Endothelial cell of umbilical vein (primary cell): ENCODE results near the gene CACNA1B. TPM values are rescaled to one million over a fixed set of nuclear protein-coding genes. Genes with fewer than 3 reads are reported as not detected.

Experiments used
- BruUV-seq: library from RNA; stranded (reverse); fragments of 400-500 nt; replicated peaks from 2 replicates; lab custom pipeline; 2021; lab: Mats Ljungman, UMichigan
- CTCF ChIA-PET: fragments of 300-600, 350-600 bp; sonication (Branson Sonifier 250); formaldehyde crosslinking; loops from one replicate; lab custom pipeline; 2021; ENCODE audit warnings: antibody characterized with exemption, inconsistent platforms; lab: Charles Lee
- POLR2A ChIA-PET: fragments of 300-600, 350-600 bp; sonication (Branson Sonifier 250); formaldehyde crosslinking; loops from one replicate; lab custom pipeline; 2021; ENCODE audit warnings: antibody characterized with exemption, inconsistent platforms; lab: Charles Lee
- DNase-seq: peaks from one replicate; pipeline ENCODE4 v3.0.0-alpha.2; 2011; ENCODE audit warnings: low read depth, low spot score
- FAIRE-seq: peaks from 2 replicates; lab custom pipeline; 2011; peaks lifted over from hg19 to GRCh38; lab: Jason Lieb, UNC
- H2AFZ ChIP-seq: 2 replicates; pipeline ENCODE4 v1.6.0; 2012; ENCODE audit warnings: low read depth, low read length, control low read depth, inconsistent platforms
- H3K27ac ChIP-seq: 2 replicates; pipeline ENCODE4 v1.5.1; 2011; ENCODE audit warnings: low read depth, mild to moderate bottlenecking, control low read depth, low read length, moderate library complexity; ENCODE audit not compliant: insufficient read depth
- H3K27me3 ChIP-seq, 2 experiments: 2 replicates each; pipeline versions ENCODE4 v1.6.0 to v1.6.1; 2011; ENCODE audit warnings: low read length in 2 of 2, mixed read lengths in 1 of 2; ENCODE audit not compliant: control insufficient read depth in 2 of 2, insufficient read depth in 2 of 2
- H3K36me3 ChIP-seq, 2 experiments: 2 replicates in 1 of 2; 3 replicates in 1 of 2; pipeline ENCODE4 v1.5.1; 2011; ENCODE audit warnings: low read length in 2 of 2, mild to moderate bottlenecking in 1 of 2, moderate library complexity in 1 of 2; ENCODE audit not compliant: control insufficient read depth in 2 of 2, insufficient read depth in 2 of 2; ENCODE audit errors: extremely low read depth in 1 of 2
- H3K4me1 ChIP-seq: 3 replicates; pipeline ENCODE4 v1.5.1; 2011; ENCODE audit warnings: mild to moderate bottlenecking, low read length; ENCODE audit not compliant: control insufficient read depth, insufficient read depth; ENCODE audit errors: extremely low read depth
- H3K4me2 ChIP-seq: 2 replicates; pipeline ENCODE4 v1.6.1; 2011; ENCODE audit warnings: low read length, control low read depth, mixed read lengths; ENCODE audit not compliant: insufficient read depth
- H3K4me3 ChIP-seq, 3 experiments: fragments of 200-600 bp in 1 of 3; sonication (generic), shearing (Covaris generic) in 1 of 3; replicated peaks in 1 of 3; 2 replicates each; pipeline ENCODE4 v1.5.1; 2011 to 2016; ENCODE audit warnings: control low read depth in 3 of 3, low read length in 3 of 3, mild to moderate bottlenecking in 2 of 3, inconsistent platforms in 1 of 3, low read depth in 1 of 3, moderate library complexity in 1 of 3; ENCODE audit not compliant: insufficient read depth in 1 of 3
- H3K79me2 ChIP-seq: 2 replicates; pipeline ENCODE4 v1.6.0; 2012; ENCODE audit warnings: low read length, inconsistent platforms; ENCODE audit not compliant: control insufficient read depth, insufficient read depth
- H3K9ac ChIP-seq: replicated peaks from 2 replicates; pipeline ENCODE3; 2011; ENCODE audit warnings: low read length, control low read depth; ENCODE audit not compliant: insufficient read depth; ENCODE audit errors: extremely low read depth
- H3K9me1 ChIP-seq: replicated peaks from 3 replicates; pipeline ENCODE4 v1.6.0; 2011; ENCODE audit warnings: mild to moderate bottlenecking, low read length; ENCODE audit not compliant: control insufficient read depth, insufficient read depth; ENCODE audit errors: extremely low read depth
- H3K9me3 ChIP-seq: replicated peaks from 2 replicates; pipeline ENCODE4 v1.5.1; 2012; ENCODE audit warnings: low read length, inconsistent platforms; ENCODE audit not compliant: control insufficient read depth, insufficient read depth
- H4K20me1 ChIP-seq: replicated peaks from 2 replicates; pipeline ENCODE3; 2011; ENCODE audit warnings: mild to moderate bottlenecking, low read length; ENCODE audit not compliant: control insufficient read depth, insufficient read depth; ENCODE audit errors: extremely low read depth
- EZH2 ChIP-seq: IDR thresholded peaks from 2 replicates; pipeline ENCODE4 v1.6.1; 2012; ENCODE audit warnings: borderline replicate concordance, low read depth, mild to moderate bottlenecking, moderate library complexity, low read length, inconsistent platforms; ENCODE audit not compliant: severe bottlenecking
- FOS ChIP-seq: IDR thresholded peaks from 2 replicates; pipeline ENCODE4 v1.6.1; 2011; ENCODE audit warnings: mild to moderate bottlenecking, low read length, moderate library complexity, borderline replicate concordance; ENCODE audit not compliant: insufficient read depth
- GATA2 ChIP-seq: IDR thresholded peaks from 2 replicates; pipeline ENCODE4 v1.7.0; 2011; ENCODE audit warnings: low read depth, mild to moderate bottlenecking, moderate library complexity, mixed read lengths, low read length; ENCODE audit not compliant: insufficient read length, insufficient read depth
- JUN ChIP-seq: IDR thresholded peaks from 2 replicates; pipeline ENCODE4 v1.6.1; 2011; ENCODE audit warnings: borderline replicate concordance, low read depth; ENCODE audit not compliant: insufficient read length, insufficient read depth
- MYC ChIP-seq: IDR thresholded peaks from one replicate; pipeline ENCODE4 v1.6.1; 2011; ENCODE audit warnings: mild to moderate bottlenecking, low read depth, low read length
- POLR2A ChIP-seq: IDR thresholded peaks from 2 replicates; pipeline ENCODE4 v1.6.1; 2012; ENCODE audit warnings: low read depth, mild to moderate bottlenecking, control low read depth, low read length
- POLR2AphosphoS5 ChIP-seq: IDR thresholded peaks from 2 replicates; pipeline ENCODE4 v1.6.1; 2012; ENCODE audit warnings: low read depth, mild to moderate bottlenecking, control low read depth, low read length, moderate library complexity; ENCODE audit not compliant: insufficient read depth
- dilution Hi-C: fragments of 300-500 bp; cut with MboI; formaldehyde crosslinking; loops from one replicate; pipeline ENCODE4 v1.15.0; 2019; ENCODE audit warnings: low sequenced_read_pairs; ENCODE audit not compliant: extremely low pct_ligation_motif_present
- intact Hi-C: fragments of 100-400 bp; cut with micrococcal nuclease; formaldehyde crosslinking; loops from one replicate; pipeline ENCODE4 v1.10.0; 2022
- polyA plus RNA-seq, 4 experiments: library from polyadenylated mRNA; depleted of rRNA in 3 of 4; stranded (reverse) in 3 of 4; unstranded in 1 of 4; fragments of >200 nt; gene quantifications; 2 replicates each; pipeline versions ENCODE4 v1.2.1 to v1.2.3, GENCODE V29; 2011 to 2012; ENCODE audit warnings: missing spikeins in 1 of 4
- total RNA-seq: library from RNA; stranded (reverse); gene quantifications from 2 replicates; pipeline ENCODE4 v1.2.3, GENCODE V29; 2021
- TF ChIP-seq, protein P1 (sequence below): IDR thresholded peaks from 2 replicates; pipeline ENCODE4 v1.6.1; 2011; ENCODE audit not compliant: insufficient read depth, insufficient read length
- TF ChIP-seq, protein P2 (sequence below), 2 donors: IDR thresholded peaks; 1 replicate in 1 of 2; 2 replicates in 1 of 2; pipeline ENCODE4 v1.5.1; 2011; ENCODE audit warnings: low read length in 2 of 2, mild to moderate bottlenecking in 2 of 2, moderate library complexity in 2 of 2, control low read depth in 1 of 2, inconsistent platforms in 1 of 2, low read depth in 1 of 2; ENCODE audit not compliant: insufficient read depth in 1 of 2; ENCODE audit errors: extremely low read depth in 1 of 2

Gene CACNA1B
- total and polyA plus RNA-seq, 2 donors (not counting 3 experiments of a cell fraction or from before 2014, with no cell fraction given) = 0.11 to 0.41 TPM

DNA sequence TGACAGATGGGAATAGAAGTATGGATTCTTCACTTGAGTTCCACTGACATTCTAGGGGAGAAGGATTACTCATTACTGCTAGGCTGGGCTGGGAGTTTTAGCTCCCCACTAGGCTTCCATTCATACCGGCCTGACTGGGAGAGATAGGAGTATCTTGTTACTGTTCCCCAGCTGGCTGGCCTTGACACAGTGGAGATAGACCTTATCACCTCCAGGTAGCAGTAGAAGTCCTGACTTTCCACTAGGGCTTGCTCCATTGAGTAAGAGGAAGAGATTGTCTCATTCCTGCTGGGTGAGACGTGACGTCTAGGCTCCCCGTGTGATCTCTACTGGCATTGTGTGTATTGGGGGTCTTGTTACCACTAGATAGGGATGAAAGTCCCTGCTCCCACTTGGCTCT, 156.4 kb downstream of the CACNA1B start:
- Histone ChIP-seq H3K27ac (no peak overlapping the region), H4K20me1 (no peaks in the 10 kb centered on the region), H3K4me2 (no peak overlapping the region), H3K79me2 (no peaks in the 10 kb centered on the region), H3K9ac (no peak overlapping the region), H2AFZ (no peak overlapping the region), H3K9me3 (no peaks in the 10 kb centered on the region), H3K27me3 (no peaks in the 10 kb centered on the region), H3K4me1 (no peaks in the 10 kb centered on the region), H3K4me3 (no peak overlapping the region), H3K9me1 (no peaks in the 10 kb centered on the region), H3K36me3 (no peaks in the 10 kb centered on the region)
- dilution Hi-C loops (no loop called here), intact Hi-C loops (no loop called here)
- no peak for DNase-seq
- ChIA-PET CTCF (no interaction called here), POLR2A (no interaction called here)
- BruUV-seq = no TSS peak
- FAIRE-seq = no peak
- no peak for TF ChIP-seq GATA2
- no peak for TF ChIP-seq EZH2
- TF ChIP-seq POLR2AphosphoS5 = no peak
- no peak for TF ChIP-seq POLR2A
- TF ChIP-seq FOS = no peak
- no peak for TF ChIP-seq MYC
- TF ChIP-seq, protein P1, sequence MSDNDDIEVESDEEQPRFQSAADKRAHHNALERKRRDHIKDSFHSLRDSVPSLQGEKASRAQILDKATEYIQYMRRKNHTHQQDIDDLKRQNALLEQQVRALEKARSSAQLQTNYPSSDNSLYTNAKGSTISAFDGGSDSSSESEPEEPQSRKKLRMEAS = no peak
- no peak for TF ChIP-seq JUN
- TF ChIP-seq, protein P2, sequence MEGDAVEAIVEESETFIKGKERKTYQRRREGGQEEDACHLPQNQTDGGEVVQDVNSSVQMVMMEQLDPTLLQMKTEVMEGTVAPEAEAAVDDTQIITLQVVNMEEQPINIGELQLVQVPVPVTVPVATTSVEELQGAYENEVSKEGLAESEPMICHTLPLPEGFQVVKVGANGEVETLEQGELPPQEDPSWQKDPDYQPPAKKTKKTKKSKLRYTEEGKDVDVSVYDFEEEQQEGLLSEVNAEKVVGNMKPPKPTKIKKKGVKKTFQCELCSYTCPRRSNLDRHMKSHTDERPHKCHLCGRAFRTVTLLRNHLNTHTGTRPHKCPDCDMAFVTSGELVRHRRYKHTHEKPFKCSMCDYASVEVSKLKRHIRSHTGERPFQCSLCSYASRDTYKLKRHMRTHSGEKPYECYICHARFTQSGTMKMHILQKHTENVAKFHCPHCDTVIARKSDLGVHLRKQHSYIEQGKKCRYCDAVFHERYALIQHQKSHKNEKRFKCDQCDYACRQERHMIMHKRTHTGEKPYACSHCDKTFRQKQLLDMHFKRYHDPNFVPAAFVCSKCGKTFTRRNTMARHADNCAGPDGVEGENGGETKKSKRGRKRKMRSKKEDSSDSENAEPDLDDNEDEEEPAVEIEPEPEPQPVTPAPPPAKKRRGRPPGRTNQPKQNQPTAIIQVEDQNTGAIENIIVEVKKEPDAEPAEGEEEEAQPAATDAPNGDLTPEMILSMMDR (IDR thresholded peaks at IDR 0.05; ENCODE audit: extremely low read depth in 1 of 2, insufficient read depth in 1 of 2, low read depth in 1 of 2, low read length in 2 of 2) = no peak
